Left lung (tissue), 10 donors: ENCODE results near the gene EPHB4. TPM values are rescaled to one million over a fixed set of nuclear protein-coding genes. Genes with fewer than 3 reads are reported as not detected.

Experiments
- ATAC-seq: fragments of 200-7000 bp; cut with Tn5 transposase; one replicate; pipeline ENCODE4 v1.9.1; 2020; ENCODE audit warnings: moderate library complexity
- DNase-seq, 4 donors: peaks; one replicate each; pipeline ENCODE4 v3.0.0-alpha.2; 2013 to 2020
- H3K27ac ChIP-seq, 2 donors: fragments of 200-600 bp; sonication (generic) in 1 of 2; one replicate each; pipeline versions ENCODE4 v1.5.0 to v1.8.0; 2020 to 2021
- H3K27me3 ChIP-seq, 2 donors: fragments of 200-600 bp; sonication (generic) in 1 of 2; one replicate each; pipeline versions ENCODE4 v1.5.0 to v1.8.0; 2020 to 2021
- H3K36me3 ChIP-seq, 2 donors: fragments of 200-600 bp; sonication (generic) in 1 of 2; one replicate each; pipeline versions ENCODE4 v1.5.0 to v1.8.0; 2020 to 2021
- H3K4me1 ChIP-seq, 2 donors: fragments of 200-600 bp; one replicate each; pipeline ENCODE4 v1.8.0; 2021
- H3K4me3 ChIP-seq, 2 donors: fragments of 200-600 bp; sonication (generic) in 1 of 2; one replicate each; pipeline versions ENCODE4 v1.5.0 to v1.8.0; 2020 to 2021; ENCODE audit warnings: mild to moderate bottlenecking in 1 of 2
- H3K9me3 ChIP-seq, 2 donors: fragments of 200-600 bp; sonication (generic) in 1 of 2; one replicate each; pipeline versions ENCODE4 v1.5.0 to v1.8.0; 2020 to 2021
- intact Hi-C, 2 donors: fragments of 100-400 bp; cut with DNase I; formaldehyde crosslinking; loops; one replicate each; pipeline versions ENCODE4 v1.11.2 to v1.14.2; 2022
- polyA plus RNA-seq, 6 donors: library from polyadenylated mRNA; unstranded; fragments of 120-200 nt; gene quantifications; one replicate each; pipeline ENCODE4 v1.2.1, GENCODE V29; 2013; ENCODE audit not compliant: insufficient read length in 6 of 6
- total RNA-seq, 2 donors: library from RNA; stranded (reverse); fragmentation: NEBNext Ultra II Directional; extraction: Animal tissue kit (Norgen Biotek cat#: 25700); gene quantifications; one replicate each; pipeline ENCODE4 v1.2.1, GENCODE V29; 2021
- TF ChIP-seq, protein P1 (sequence below), 2 donors: fragments of 200-600 bp; sonication (generic) in 1 of 2; IDR thresholded peaks; one replicate each; pipeline versions ENCODE4 v1.5.0 to v1.8.0; 2021; ENCODE audit warnings: antibody characterized with exemption in 2 of 2
- donor health status: DM: no; HTN: yes; CAD: no.
- donor health status: DM: no; HTN: no; CAD: no.

EPHB4 gene
- total and polyA plus RNA-seq, 8 donors: 72.9 to 123 (median 98.8) TPM

DNA sequence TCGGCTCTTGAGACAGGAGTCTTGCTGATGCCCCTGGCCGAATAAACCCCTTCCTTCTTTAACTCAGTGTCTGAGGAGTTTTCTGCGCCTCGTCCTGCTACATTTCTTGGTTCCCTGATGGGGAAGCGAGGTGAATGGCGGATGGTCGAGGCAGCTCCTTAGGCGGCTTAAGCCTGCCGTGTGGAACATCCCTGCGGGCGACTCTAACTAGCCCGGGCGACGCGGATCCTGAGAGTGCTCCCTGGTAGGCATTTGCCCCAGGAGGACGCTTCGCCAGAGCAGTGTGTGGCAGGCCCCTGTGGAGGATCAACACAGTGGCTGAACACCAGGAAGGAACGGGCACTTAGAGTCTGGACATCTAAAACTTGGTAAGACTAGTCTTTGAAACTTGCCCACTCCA lies 12.0 kb upstream of the EPHB4 start:
- intact Hi-C loops: loop anchor here in 1 of 2 donors (5.0 kb wide), 1 partner anchor 37 kb away; no protein-coding TSS in a partner anchor
- no peak overlapping the region for H3K4me3 ChIP-seq
- ATAC-seq (no peak), DNase-seq (no peak)
- H3K36me3 ChIP-seq: no peaks in the 10 kb centered on the region
- H3K27ac ChIP-seq: no peak overlapping the region
- no peaks in the 10 kb centered on the region for H3K27me3 ChIP-seq
- TF ChIP-seq, protein P1, sequence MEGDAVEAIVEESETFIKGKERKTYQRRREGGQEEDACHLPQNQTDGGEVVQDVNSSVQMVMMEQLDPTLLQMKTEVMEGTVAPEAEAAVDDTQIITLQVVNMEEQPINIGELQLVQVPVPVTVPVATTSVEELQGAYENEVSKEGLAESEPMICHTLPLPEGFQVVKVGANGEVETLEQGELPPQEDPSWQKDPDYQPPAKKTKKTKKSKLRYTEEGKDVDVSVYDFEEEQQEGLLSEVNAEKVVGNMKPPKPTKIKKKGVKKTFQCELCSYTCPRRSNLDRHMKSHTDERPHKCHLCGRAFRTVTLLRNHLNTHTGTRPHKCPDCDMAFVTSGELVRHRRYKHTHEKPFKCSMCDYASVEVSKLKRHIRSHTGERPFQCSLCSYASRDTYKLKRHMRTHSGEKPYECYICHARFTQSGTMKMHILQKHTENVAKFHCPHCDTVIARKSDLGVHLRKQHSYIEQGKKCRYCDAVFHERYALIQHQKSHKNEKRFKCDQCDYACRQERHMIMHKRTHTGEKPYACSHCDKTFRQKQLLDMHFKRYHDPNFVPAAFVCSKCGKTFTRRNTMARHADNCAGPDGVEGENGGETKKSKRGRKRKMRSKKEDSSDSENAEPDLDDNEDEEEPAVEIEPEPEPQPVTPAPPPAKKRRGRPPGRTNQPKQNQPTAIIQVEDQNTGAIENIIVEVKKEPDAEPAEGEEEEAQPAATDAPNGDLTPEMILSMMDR (IDR thresholded peaks at IDR 0.05): no peak
- peaks cover 6 to 19% of the 10 kb centered on the region in 2 donors for H3K4me1 ChIP-seq
- H3K9me3 ChIP-seq: no peaks in the 10 kb centered on the region

DNA sequence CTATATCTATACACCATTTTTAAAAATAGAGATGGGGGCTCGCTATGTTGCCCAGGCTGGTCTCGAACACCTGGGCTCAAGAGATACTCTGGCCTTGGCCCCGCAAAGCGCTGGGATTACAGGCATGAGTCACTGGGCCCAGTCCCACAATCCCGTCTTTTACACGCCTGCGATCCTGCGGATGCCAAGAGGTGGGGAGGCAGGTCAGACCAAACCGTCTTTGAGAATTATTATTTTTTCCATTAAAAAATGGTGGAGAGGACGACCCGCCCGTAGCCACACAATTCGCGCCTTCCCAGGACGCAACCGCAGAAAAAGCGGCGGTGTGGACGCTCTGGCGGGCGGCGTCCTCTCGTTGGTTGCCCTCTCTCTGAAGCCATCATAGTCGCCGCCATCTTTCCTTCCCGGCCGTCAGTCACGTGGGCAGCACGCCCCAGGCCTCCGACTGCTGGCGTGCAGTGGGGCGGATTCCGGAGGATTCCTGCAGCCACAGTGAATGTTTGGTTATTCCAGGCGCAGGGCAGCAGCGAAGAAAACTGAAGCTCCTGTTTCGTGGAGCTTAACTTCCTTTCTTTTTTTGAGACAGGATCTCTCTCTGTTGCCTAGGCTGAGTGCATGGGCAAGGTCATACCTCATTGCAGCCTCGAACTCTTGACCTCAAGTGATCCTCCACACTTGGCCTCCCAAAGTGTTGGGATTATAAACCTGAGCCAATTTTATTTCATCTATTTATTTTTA lies 9.9 kb upstream of the EPHB4 start:
- peak; percentile 94 for ATAC-seq
- H3K9me3 ChIP-seq: no peaks in the 10 kb centered on the region
- H3K4me1 ChIP-seq: peaks cover 6 to 19% of the 10 kb centered on the region in 2 donors
- peak overlapping the region; percentile 24 to 48 for H3K4me3 ChIP-seq
- no peaks in the 10 kb centered on the region for H3K27me3 ChIP-seq
- no peaks in the 10 kb centered on the region for H3K36me3 ChIP-seq
- peak; percentile 84 to 96 (median 92) for DNase-seq
- TF ChIP-seq, protein P1 (IDR thresholded peaks at IDR 0.05): no peak
- peak overlapping the region; percentile 83 to 84 for H3K27ac ChIP-seq
- intact Hi-C loops: loop anchor here in 1 of 2 donors (5.0 kb wide), 1 partner anchor 35 kb away; no protein-coding TSS in a partner anchor

DNA sequence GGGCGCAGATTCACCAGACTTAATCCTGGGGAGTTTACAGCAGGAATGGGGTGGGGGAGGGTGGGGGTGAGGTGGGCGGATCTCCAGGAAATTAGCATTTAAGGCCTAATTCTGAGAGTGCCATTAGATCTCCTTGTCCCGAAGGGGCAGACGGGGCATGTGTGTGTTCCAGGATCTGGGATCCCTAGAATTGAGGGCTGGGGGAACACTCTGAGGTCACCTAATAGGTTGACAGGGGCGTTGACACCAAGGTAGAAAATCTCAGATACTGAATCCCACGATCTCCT lies 9.4 kb upstream of the EPHB4 start:
- no peaks in the 10 kb centered on the region for H3K36me3 ChIP-seq
- peak overlapping the region; percentile 24 to 48 for H3K4me3 ChIP-seq
- H3K27me3 ChIP-seq: no peaks in the 10 kb centered on the region
- no peaks in the 10 kb centered on the region for H3K9me3 ChIP-seq
- H3K27ac ChIP-seq: peak overlapping the region; percentile 83 to 84
- intact Hi-C loops: loop anchor here in 1 of 2 donors (5.0 kb wide), 1 partner anchor 34 kb away; no protein-coding TSS in a partner anchor
- H3K4me1 ChIP-seq: peaks cover 6 to 19% of the 10 kb centered on the region in 2 donors
- ATAC-seq: no peak
- DNase-seq: no peak
- TF ChIP-seq, protein P1 (IDR thresholded peaks at IDR 0.05): no peak

DNA sequence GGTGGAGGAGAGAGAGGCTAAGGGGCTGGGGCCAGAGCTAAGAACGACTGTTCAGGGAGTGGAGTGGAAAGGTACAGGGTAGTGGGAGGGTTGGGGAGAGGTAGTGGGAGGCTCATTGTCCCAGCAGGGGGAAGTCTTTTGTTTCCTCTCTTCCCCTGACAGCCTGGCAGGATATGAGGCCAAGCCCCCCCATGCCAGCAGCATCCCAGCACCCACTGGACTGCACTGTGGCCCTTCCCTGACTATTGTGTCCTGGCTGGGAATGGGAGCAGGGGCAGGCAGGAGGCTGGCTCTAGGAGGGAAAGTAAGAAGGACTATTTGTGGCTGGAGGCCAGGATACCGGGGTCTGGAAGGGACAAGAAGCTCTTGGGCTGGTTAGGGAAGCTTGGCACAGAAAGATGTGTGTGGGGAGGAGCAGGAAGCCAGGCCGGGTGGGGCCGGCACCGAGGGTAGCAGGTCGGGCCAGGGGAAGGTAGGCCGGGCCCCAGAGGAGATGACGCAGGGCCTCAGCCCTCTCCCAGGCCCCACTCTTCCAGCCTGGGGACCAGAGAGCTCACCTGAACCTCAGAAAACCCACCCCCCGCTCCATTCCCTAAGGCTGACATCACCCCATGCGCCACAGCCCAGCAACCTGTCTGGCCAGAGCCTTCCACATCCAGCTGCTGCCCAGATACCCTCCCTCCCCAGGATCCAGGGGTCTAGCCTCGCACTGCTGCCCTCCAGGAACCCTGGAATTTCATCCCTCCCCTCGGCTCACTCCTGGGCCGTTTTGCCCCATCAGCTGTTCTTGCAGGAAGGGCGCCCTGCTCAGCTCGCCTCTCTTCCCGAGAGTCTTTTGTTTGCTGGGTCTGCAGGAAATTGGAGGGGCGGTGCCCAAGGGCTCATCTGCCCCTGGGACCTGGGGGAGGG lies 8.8 kb upstream of the EPHB4 start:
- intact Hi-C loops: loop anchor here in 1 of 2 donors (5.0 kb wide), 1 partner anchor 34 kb away; no protein-coding TSS in a partner anchor
- Histone ChIP-seq H3K4me1 (peaks cover 6 to 19% of the 10 kb centered on the region in 2 donors), H3K4me3 (peak overlapping the region in 1 of 2 donors; percentile 48), H3K27ac (peak overlapping the region; percentile 83 to 84), H3K36me3 (no peaks in the 10 kb centered on the region), H3K27me3 (no peaks in the 10 kb centered on the region), H3K9me3 (no peaks in the 10 kb centered on the region)
- TF ChIP-seq, protein P1 (IDR thresholded peaks at IDR 0.05): no peak
- peak in 2 of 4 donors; percentile 59 to 83 for DNase-seq
- ATAC-seq: peak; percentile 78

DNA sequence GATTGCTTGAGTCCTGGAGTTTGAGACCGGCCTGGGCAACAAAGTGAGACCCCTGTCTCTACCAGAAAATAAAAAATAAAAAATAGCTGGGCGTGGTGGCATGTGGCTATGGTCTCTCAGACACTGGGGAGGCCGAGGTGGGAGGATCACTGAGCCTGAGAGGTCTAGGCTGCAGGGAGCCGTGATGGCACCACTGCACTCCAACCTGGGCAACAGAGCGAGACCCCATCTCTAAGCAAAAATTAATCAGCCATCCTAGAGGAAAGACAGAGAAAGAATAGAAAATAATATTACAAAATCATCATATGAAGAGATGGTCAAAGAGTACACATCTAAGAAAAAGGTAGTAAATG lies 4.9 kb upstream of the EPHB4 start:
- intact Hi-C loops: no loop called here
- no peak overlapping the region for H3K27ac ChIP-seq

More for the DNA sequence above, 4.9 kb upstream of the EPHB4 start:
- H3K4me1 ChIP-seq: peaks cover 6 to 25% of the 10 kb centered on the region in 2 donors
- TF ChIP-seq, protein P1 (IDR thresholded peaks at IDR 0.05): no peak
- no peak for DNase-seq
- H3K36me3 ChIP-seq: no peaks in the 10 kb centered on the region
- ATAC-seq: no peak
- peaks cover 0 to 26% of the 10 kb centered on the region in 2 donors for H3K27me3 ChIP-seq
- H3K9me3 ChIP-seq: no peaks in the 10 kb centered on the region
- no peak overlapping the region for H3K4me3 ChIP-seq
